Naive thymus-derived CD4-positive, alpha-beta T cell (primary cell): ENCODE measurements around the gene XAGE3. TPM values are rescaled to one million over a fixed set of nuclear protein-coding genes. Genes with fewer than 3 reads are reported as not detected.
"Not testable (repeated sequence)": the region's sequence is repeated elsewhere in the genome, so short reads cannot be mapped to it uniquely, and the experiment has no call there.

Experiments used
- ATAC-seq: fragments of 150-1000 bp; cut with Tn5 transposase; 2 replicates; pipeline ENCODE4 v1.10.0; 2021; ENCODE audit warnings: mild to moderate bottlenecking, moderate library complexity
- CTCF ChIA-PET: fragments of 350-600 bp; sonication (Branson Sonifier 250); formaldehyde crosslinking; loops from one replicate; lab custom pipeline; 2021; ENCODE audit warnings: antibody characterized with exemption; lab: Charles Lee
- POLR2A ChIA-PET: fragments of 350-600 bp; sonication (Branson Sonifier 250); formaldehyde crosslinking; loops from one replicate; lab custom pipeline; 2021; ENCODE audit warnings: antibody characterized with exemption, inconsistent platforms; lab: Charles Lee
- DNase-seq, 9 donors: peaks; one replicate each; pipeline versions ENCODE4 v3.0.0 to v3.0.0-alpha.2; 2020 to 2022; ENCODE audit warnings: mixed read lengths in 1 of 9
- H3K27ac ChIP-seq: one replicate; pipeline ENCODE4 v1.7.0; 2013; ENCODE audit warnings: mild to moderate bottlenecking, low read depth, low read length, moderate library complexity
- H3K27me3 ChIP-seq, 2 donors: one replicate each; pipeline ENCODE4 v1.7.0; 2013; ENCODE audit warnings: low read length in 2 of 2, mild to moderate bottlenecking in 2 of 2, moderate library complexity in 2 of 2; ENCODE audit not compliant: control insufficient read depth in 2 of 2, insufficient read depth in 2 of 2
- H3K36me3 ChIP-seq, 3 experiments: 1 replicate in 2 of 3; 2 replicates in 1 of 3; pipeline ENCODE4 v1.7.0; 2013; ENCODE audit warnings: low read length in 3 of 3, mild to moderate bottlenecking in 3 of 3, moderate library complexity in 1 of 3; ENCODE audit not compliant: insufficient read depth in 3 of 3, control insufficient read depth in 2 of 3
- H3K4me1 ChIP-seq, 2 donors: one replicate each; pipeline ENCODE4 v1.7.0; 2013; ENCODE audit warnings: low read length in 2 of 2, mild to moderate bottlenecking in 2 of 2, moderate library complexity in 1 of 2; ENCODE audit not compliant: control insufficient read depth in 2 of 2, insufficient read depth in 2 of 2
- H3K4me3 ChIP-seq: 2 replicates; pipeline ENCODE4 v1.7.0; 2013; ENCODE audit warnings: mild to moderate bottlenecking, low read length
- H3K9me3 ChIP-seq, 3 experiments: 1 replicate in 2 of 3; 2 replicates in 1 of 3; pipeline ENCODE4 v1.7.0; 2013; ENCODE audit warnings: low read length in 3 of 3; ENCODE audit not compliant: control insufficient read depth in 2 of 3
- H3K27ac Mint-ChIP-seq, 9 donors: one replicate each; pipeline ENCODE4 v1.8.0; 2020 to 2022; ENCODE audit warnings: mixed read lengths in 9 of 9, mild to moderate bottlenecking in 8 of 9, moderate library complexity in 5 of 9, inconsistent platforms in 2 of 9
- H3K27me3 Mint-ChIP-seq, 5 donors: one replicate each; pipeline ENCODE4 v1.8.0; 2021 to 2022; ENCODE audit warnings: mixed read lengths in 5 of 5, mild to moderate bottlenecking in 1 of 5
- H3K36me3 Mint-ChIP-seq, 5 donors: one replicate each; pipeline ENCODE4 v1.8.0; 2020 to 2022; ENCODE audit warnings: mixed read lengths in 5 of 5, mild to moderate bottlenecking in 3 of 5, inconsistent platforms in 1 of 5
- H3K4me1 Mint-ChIP-seq, 7 donors: one replicate each; pipeline ENCODE4 v1.8.0; 2020 to 2022; ENCODE audit warnings: mixed read lengths in 7 of 7, mild to moderate bottlenecking in 3 of 7, inconsistent platforms in 1 of 7
- H3K4me3 Mint-ChIP-seq, 10 donors: one replicate each; pipeline ENCODE4 v1.8.0; 2020 to 2022; ENCODE audit warnings: mild to moderate bottlenecking in 10 of 10, mixed read lengths in 10 of 10, moderate library complexity in 6 of 10, inconsistent platforms in 2 of 10
- H3K9me3 Mint-ChIP-seq, 11 donors: one replicate each; pipeline ENCODE4 v1.8.0; 2020 to 2022; ENCODE audit warnings: mixed read lengths in 11 of 11, mild to moderate bottlenecking in 4 of 11, inconsistent platforms in 1 of 11, moderate library complexity in 1 of 11
- intact Hi-C, 2 donors: fragments of 100-400 bp; cut with micrococcal nuclease; formaldehyde crosslinking; loops; one replicate each; pipeline ENCODE4 v1.15.1; 2023
- polyA plus RNA-seq, 2 donors: library from polyadenylated mRNA; unstranded; fragments of 300-500 nt; fragmentation: Illumina TruSeq; gene quantifications; one replicate each; pipeline ENCODE4 v1.2.3, GENCODE V29; 2021
- total RNA-seq, 6 experiments: library from RNA in 5 of 6; stranded (reverse) in 5 of 6; gene quantifications; 1 replicate in 5 of 6; 2 replicates in 1 of 6; pipeline ENCODE4 v1.2.3 and lab custom pipeline; 2021 to 2026

XAGE3 gene
- total and polyA plus RNA-seq, 7 experiments from 2014 or later = not detected

GRCh38 chrX:52843619-52844018, 24.3 kb downstream of the XAGE3 start:
- H3K4me3 ChIP-seq, intact Hi-C loops, DNase-seq, H3K4me3 Mint-ChIP-seq, H3K27ac ChIP-seq, H3K27me3 ChIP-seq, H3K4me1 Mint-ChIP-seq, H3K27me3 Mint-ChIP-seq, H3K27ac Mint-ChIP-seq, H3K36me3 ChIP-seq, H3K36me3 Mint-ChIP-seq, H3K4me1 ChIP-seq, H3K9me3 Mint-ChIP-seq, CTCF ChIA-PET, ATAC-seq, H3K9me3 ChIP-seq, POLR2A ChIA-PET: not testable (repeated sequence)

GRCh38 chrX:52839137-52839536, 28.7 kb downstream of the XAGE3 start:
- no peak for ATAC-seq
- CTCF ChIA-PET = no interaction called here
- POLR2A ChIA-PET = no interaction called here
- intact Hi-C loops = no loop called here
- Mint-ChIP-seq H3K4me1 (no peaks in the 10 kb centered on the region), H3K4me3 (no peak overlapping the region), H3K9me3 (peaks cover 0 to 2% (median 0%) of the 10 kb centered on the region in 11 donors), H3K27me3 (peaks cover 0 to 3% (median 0%) of the 10 kb centered on the region in 5 donors), H3K36me3 (no peaks in the 10 kb centered on the region), H3K27ac (no peak overlapping the region)
- Histone ChIP-seq H3K9me3 (no peaks in the 10 kb centered on the region), H3K27me3 (no peaks in the 10 kb centered on the region), H3K36me3 (no peaks in the 10 kb centered on the region), H3K4me1 (no peaks in the 10 kb centered on the region), H3K27ac (no peak overlapping the region), H3K4me3 (no peak overlapping the region)
- no peak for DNase-seq

DNA sequence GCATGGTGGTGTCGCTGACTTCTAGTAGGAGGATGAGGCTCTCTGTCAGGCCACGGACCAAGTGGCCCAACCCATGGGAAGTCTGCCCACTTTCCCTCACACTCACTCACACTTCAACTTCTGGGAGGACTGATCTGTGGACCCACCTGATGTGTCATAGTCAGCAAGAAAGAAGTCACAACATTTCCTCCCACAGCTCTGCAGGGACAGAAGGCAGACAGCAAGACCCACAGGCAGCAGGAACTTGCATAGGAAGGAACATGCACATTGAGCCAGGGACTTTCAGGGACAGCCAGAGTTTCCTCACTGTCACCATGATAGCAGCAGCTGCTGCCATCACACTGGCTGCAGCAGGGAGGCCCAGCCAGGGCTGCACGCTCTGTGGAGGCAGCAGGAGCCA, 37.3 kb downstream of the XAGE3 start:
- ChIA-PET POLR2A (no interaction called here), CTCF (no interaction called here)
- no peaks in the 10 kb centered on the region for H3K4me1 ChIP-seq
- Mint-ChIP-seq H3K36me3 (no peaks in the 10 kb centered on the region), H3K4me3 (no peak overlapping the region), H3K27ac (no peak overlapping the region), H3K9me3 (no peaks in the 10 kb centered on the region), H3K27me3 (no peaks in the 10 kb centered on the region), H3K4me1 (no peaks in the 10 kb centered on the region)
- H3K36me3 ChIP-seq = no peaks in the 10 kb centered on the region
- DNase-seq (no peak), ATAC-seq (no peak)
- intact Hi-C loops = no loop called here
- H3K9me3 ChIP-seq = no peaks in the 10 kb centered on the region
- H3K27me3 ChIP-seq = no peaks in the 10 kb centered on the region
- no peak overlapping the region for H3K27ac ChIP-seq
- H3K4me3 ChIP-seq = no peak overlapping the region

- H3K4me1 Mint-ChIP-seq = peaks cover 0 to 2% (median 0%) of the 10 kb centered on the region in 7 donors
- no peaks in the 10 kb centered on the region for H3K27me3 ChIP-seq
Observed at GRCh38 chrX:52824608-52825007, 43.3 kb downstream of the XAGE3 start.

GRCh38 chrX:52821079-52821760, 46.7 kb downstream of the XAGE3 start:
- no peak for ATAC-seq

More at GRCh38 chrX:52824608-52825007, 43.3 kb downstream of the XAGE3 start:
- H3K27ac Mint-ChIP-seq = no peak overlapping the region
- H3K9me3 ChIP-seq = no peaks in the 10 kb centered on the region
- no peak overlapping the region for H3K27ac ChIP-seq
- ATAC-seq (no peak), DNase-seq (no peak)
- CTCF ChIA-PET = no interaction called here
- no peak overlapping the region for H3K4me3 ChIP-seq
- no peaks in the 10 kb centered on the region for H3K36me3 ChIP-seq
- no peaks in the 10 kb centered on the region for H3K4me1 ChIP-seq
- no peaks in the 10 kb centered on the region for H3K36me3 Mint-ChIP-seq
- intact Hi-C loops = no loop called here
- H3K27me3 Mint-ChIP-seq = no peaks in the 10 kb centered on the region
- no peak overlapping the region for H3K4me3 Mint-ChIP-seq
- POLR2A ChIA-PET = no interaction called here
- H3K9me3 Mint-ChIP-seq = no peaks in the 10 kb centered on the region

GRCh38 chrX:52819788-52820187, 48.1 kb downstream of the XAGE3 start:
- H3K27ac Mint-ChIP-seq = no peak overlapping the region
- H3K36me3 Mint-ChIP-seq = no peaks in the 10 kb centered on the region
- CTCF ChIA-PET = no interaction called here
- no peaks in the 10 kb centered on the region for H3K36me3 ChIP-seq
- peaks cover 0 to 2% (median 0%) of the 10 kb centered on the region in 7 donors for H3K4me1 Mint-ChIP-seq
- no peaks in the 10 kb centered on the region for H3K9me3 Mint-ChIP-seq
- no peak for DNase-seq
- no peaks in the 10 kb centered on the region for H3K4me1 ChIP-seq
- no peaks in the 10 kb centered on the region for H3K27me3 ChIP-seq
- H3K27ac ChIP-seq = no peak overlapping the region
- no peak for ATAC-seq
- H3K9me3 ChIP-seq = no peaks in the 10 kb centered on the region
- H3K4me3 ChIP-seq = no peak overlapping the region
- H3K4me3 Mint-ChIP-seq = no peak overlapping the region
- POLR2A ChIA-PET = no interaction called here
- intact Hi-C loops = no loop called here
- peaks cover 0 to 4% (median 0%) of the 10 kb centered on the region in 5 donors for H3K27me3 Mint-ChIP-seq

More at GRCh38 chrX:52821079-52821760, 46.7 kb downstream of the XAGE3 start:
- no peak for DNase-seq
- no peak overlapping the region for H3K4me3 ChIP-seq
- H3K27me3 Mint-ChIP-seq = peaks cover 0 to 4% (median 0%) of the 10 kb centered on the region in 5 donors
- H3K9me3 ChIP-seq = no peaks in the 10 kb centered on the region
- no peaks in the 10 kb centered on the region for H3K36me3 Mint-ChIP-seq
- H3K27me3 ChIP-seq = no peaks in the 10 kb centered on the region
- CTCF ChIA-PET = no interaction called here
- H3K4me1 Mint-ChIP-seq = peaks cover 0 to 2% (median 0%) of the 10 kb centered on the region in 7 donors
- no peaks in the 10 kb centered on the region for H3K9me3 Mint-ChIP-seq
- no peaks in the 10 kb centered on the region for H3K36me3 ChIP-seq
- POLR2A ChIA-PET = no interaction called here
- no peak overlapping the region for H3K4me3 Mint-ChIP-seq
- intact Hi-C loops = no loop called here
- no peak overlapping the region for H3K27ac ChIP-seq
- H3K27ac Mint-ChIP-seq = peak overlapping the region in 1 of 9 donors; percentile 52
- no peaks in the 10 kb centered on the region for H3K4me1 ChIP-seq
